Coronary artery (tissue), 2 donors: Measurements from ENCODE around the gene TBX1.

Experiments used
- DNase-seq: peaks from one replicate; pipeline ENCODE4 v3.0.0-alpha.2; 2017; ENCODE audit warnings: low spot score
- H3K27ac ChIP-seq, 2 donors: fragments of 200-600 bp; sonication (generic); one replicate each; pipeline ENCODE4 v1.5.1; 2016 to 2019
- H3K4me3 ChIP-seq: fragments of 200-600 bp; sonication (generic); 2 replicates; pipeline ENCODE4 v1.5.1; 2016; ENCODE audit warnings: mild to moderate bottlenecking, moderate library complexity
- CTCF ChIP-seq: fragments of 200-600 bp; sonication (generic); IDR thresholded peaks from one replicate; pipeline ENCODE4 v1.5.1; 2019; ENCODE audit warnings: antibody characterized with exemption

Gene TBX1

GRCh38 chr22:19744350-19745006, 16.1 kb upstream of the TBX1 start:
- no peak for DNase-seq
- TF ChIP-seq CTCF = no peak

GRCh38 chr22:19745155-19746101, 15.2 kb upstream of the TBX1 start:
- DNase-seq = no peak
- Histone ChIP-seq H3K4me3 (no peak overlapping the region), H3K27ac (no peak overlapping the region)
- no peak for TF ChIP-seq CTCF

More at GRCh38 chr22:19744350-19745006, 16.1 kb upstream of the TBX1 start:
- Histone ChIP-seq H3K4me3 (no peak overlapping the region), H3K27ac (no peak overlapping the region)

GRCh38 chr22:19746726-19747125, 13.9 kb upstream of the TBX1 start:
- DNase-seq = no peak
- no peak overlapping the region for H3K27ac ChIP-seq
- no peak for TF ChIP-seq CTCF

GRCh38 chr22:19747551-19747950, 13.0 kb upstream of the TBX1 start:
- DNase-seq = no peak
- Histone ChIP-seq H3K4me3 (no peak overlapping the region), H3K27ac (no peak overlapping the region)
- TF ChIP-seq CTCF = no peak

More at GRCh38 chr22:19746726-19747125, 13.9 kb upstream of the TBX1 start:
- H3K4me3 ChIP-seq = no peak overlapping the region

GRCh38 chr22:19748139-19748538, 12.4 kb upstream of the TBX1 start:
- H3K4me3 ChIP-seq = no peak overlapping the region
- no peak for DNase-seq
- no peak overlapping the region for H3K27ac ChIP-seq
- TF ChIP-seq CTCF = no peak

GRCh38 chr22:19748991-19749664, 11.4 kb upstream of the TBX1 start:
- no peak for DNase-seq
- TF ChIP-seq CTCF = no peak
- no peak overlapping the region for H3K4me3 ChIP-seq
- H3K27ac ChIP-seq = no peak overlapping the region
